ENCODE results near the gene RTN4RL1.

RTN4RL1 gene

GRCh38 chr17:2025220-2025621 lies at the start of gene RTN4RL1:
TSS of gene RTN4RL1 (minus strand) at chr17:2025334. CDS start at chr17:2024865, 469 bp downstream.
- peak; percentile 81 for DNase-seq

DNA sequence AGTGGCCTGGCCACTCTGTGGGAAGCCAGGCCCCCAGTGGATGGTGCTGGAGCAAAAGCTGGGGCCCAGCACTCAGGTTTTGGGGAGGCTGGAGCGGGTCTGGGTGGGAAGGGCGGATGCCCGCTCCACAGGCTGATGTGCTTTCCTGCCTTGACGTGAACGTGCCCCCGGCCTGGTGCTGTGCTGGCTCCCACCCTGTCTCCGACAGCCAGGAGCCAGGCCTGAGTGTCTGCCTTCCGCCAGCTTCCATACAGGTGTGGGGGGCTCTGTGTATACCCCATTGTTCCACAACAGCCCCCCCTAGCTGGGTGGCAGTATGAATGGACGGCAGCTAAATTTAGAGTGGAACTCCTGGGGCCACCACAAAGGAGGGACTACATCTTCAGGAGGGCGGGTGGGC lies 49.8 kb upstream of the RTN4RL1 start:
- no peak for DNase-seq

DNA sequence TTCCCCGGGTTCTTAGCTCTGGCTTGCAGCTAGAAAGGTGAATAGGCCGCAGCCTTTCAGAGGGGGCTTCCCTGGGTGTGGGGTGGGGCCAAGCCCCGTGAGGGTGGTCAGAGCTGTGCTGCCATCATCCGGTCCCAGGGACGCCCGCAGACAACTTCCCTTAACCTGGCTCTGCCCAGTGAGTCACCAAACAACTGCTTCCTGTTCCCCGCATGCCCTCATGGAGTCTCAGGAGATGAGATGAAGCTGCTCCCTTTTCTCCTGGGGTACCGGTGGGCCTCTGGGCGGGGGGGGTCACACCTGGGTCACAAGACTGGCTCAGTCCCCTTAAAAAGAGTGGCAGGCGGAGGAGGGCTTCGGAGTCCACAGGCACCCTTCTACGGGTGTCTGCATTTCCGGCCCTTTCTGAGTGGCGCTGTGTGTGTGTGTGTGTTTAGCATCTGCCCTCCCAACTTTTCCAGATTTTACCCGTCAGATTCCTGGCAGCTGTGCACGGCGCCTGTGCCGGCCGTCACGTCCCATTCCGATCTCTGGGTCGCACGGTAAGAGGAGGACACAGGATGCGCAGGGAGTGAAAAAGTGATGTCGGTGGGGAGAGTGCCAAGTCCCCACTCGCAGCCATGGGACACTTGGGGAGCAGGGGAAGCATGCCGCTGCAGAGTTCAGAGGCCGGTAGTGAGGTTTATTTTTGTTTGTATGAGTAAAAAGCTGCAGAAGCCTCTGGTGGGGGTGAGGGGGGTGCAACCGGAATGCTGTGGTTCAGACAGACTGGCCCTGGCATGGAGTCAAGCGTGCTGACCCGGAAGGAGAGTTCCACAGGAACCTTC lies 46.5 kb upstream of the RTN4RL1 start:
- DNase-seq = no peak

DNA sequence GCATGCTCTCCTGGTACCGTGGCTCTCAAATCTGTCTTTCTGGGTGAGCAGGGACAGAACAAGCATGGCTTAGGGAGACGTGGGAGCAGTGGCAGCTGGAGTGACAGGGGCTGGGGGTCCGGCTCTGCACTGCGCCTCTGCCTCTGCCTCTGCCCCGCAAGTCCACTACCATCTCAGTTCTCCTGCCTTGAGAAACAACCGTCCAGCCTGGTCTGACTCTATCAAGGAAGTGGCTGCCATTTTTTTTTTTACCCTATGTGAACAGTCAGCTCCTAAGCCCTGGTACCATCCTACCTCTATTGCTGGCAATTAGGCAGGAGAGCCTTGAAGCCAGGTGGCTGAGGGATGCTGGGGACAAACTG lies 45.9 kb upstream of the RTN4RL1 start:
- no peak for DNase-seq

- DNase-seq = peak; percentile 27
Measured at GRCh38 chr17:2070241-2071023, 45.3 kb upstream of the RTN4RL1 start.

- no peak for DNase-seq
Measured at GRCh38 chr17:2068519-2069051, 43.5 kb upstream of the RTN4RL1 start.

- DNase-seq = no peak
Measured at GRCh38 chr17:2068031-2068518, 42.9 kb upstream of the RTN4RL1 start.

DNA sequence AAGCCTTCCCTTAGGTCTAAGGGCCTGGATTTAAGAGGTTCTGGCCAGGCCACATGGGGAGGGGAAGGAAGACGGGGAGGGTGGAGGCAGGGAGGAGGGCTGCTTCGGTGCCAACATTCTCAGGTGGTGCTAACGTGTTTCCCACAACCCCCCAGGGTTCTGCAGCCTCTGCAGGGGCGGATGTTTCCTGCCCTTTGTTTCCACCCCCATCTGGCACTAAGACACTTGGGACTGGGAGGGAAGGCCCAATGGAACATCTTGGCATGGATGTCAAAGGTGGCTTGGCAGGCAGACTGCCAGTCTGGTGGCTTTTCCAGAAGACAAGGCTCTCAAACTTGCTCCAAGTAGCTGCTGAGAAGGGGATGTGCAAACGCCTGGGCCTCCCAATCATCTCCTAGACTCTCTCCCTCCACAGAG lies 42.5 kb upstream of the RTN4RL1 start:
- no peak for DNase-seq

DNA sequence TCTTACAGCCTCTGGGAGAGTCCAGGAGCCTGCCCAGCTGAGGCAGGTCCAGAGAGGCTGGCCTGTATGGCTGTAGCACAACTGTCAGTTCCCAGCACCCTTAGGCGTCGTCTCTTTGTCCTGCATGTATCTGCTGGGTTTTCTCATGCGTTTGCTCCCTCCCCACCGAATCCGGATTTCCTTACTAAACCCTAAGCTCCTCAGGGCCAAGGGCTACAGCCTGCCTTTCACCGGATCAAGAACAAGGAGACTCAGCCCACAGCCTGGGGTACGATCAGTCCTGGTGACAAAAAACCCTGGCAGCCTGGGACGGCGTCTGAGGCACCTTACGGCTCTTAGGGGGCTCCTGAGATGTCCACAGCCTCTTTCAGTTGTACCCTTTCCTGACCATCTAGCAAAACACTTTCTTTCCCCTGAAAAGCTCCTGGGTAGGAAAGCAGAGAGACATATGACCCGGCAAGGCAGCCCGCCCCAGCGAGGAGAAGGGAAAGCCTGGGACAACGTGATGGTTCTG lies 42.0 kb upstream of the RTN4RL1 start:
- DNase-seq = no peak

- no peak for DNase-seq
Measured at GRCh38 chr17:2065949-2066400, 40.8 kb upstream of the RTN4RL1 start.

DNA sequence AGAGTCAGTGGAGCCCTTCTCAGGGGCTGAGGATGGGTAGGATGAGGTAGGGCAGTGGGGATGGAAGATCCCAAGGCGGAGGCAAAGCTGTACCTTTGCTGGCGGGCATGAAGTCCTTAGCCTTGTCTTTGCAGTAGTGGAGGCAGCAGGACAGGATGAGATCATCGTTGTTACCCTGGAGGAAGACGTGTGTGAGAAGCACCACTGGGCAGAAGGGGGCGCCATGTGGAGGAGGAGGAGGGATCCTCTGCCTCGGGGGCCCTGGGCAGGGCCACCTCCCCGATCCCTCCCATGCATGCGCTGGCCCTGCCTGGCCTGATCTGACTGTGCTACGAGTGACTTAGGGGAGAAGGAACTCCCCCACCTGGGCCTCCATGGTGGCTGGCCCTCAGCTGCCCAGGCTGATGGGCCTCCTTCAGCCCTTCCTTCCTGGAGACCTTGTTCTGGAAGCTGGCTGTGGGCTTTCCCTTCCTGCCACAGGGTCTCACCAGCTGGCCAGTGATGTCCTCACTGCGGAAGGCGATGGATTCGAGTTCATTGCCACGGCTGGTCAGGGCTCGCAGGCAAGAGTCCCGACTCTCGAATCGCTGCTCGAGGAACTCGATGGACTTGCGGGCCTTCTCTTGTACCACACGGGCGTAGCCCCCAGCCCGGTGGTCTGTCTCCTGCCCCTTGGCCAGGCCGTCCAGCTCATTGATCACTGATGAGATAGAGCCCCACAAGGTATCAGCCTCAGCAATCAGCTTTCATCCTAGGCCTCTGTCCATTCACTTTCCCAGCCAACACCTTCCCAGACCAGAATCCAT lies 40.0 kb upstream of the RTN4RL1 start:
- DNase-seq = peak; percentile 30

DNA sequence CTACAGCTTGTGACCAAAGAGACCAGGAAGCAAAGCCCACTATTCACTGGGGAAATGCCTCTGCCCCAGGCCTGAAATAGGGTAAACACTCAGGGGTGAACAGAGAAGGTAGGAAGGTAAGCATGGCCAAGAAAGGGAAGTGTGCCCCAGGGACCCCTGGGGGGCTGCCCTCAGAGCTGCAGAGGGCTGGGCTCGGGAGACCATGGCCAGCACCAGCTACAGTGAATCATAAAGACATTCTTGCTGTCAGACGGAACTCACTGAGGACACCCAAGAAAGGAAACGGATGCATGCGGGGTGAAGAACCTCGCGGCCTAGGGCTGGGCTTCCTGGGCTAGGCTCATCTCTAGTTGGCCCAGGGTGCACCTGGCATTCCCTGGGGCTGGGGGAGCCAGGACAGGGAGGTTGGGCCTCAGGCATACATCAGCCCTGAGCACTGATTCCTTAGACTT lies 39.4 kb upstream of the RTN4RL1 start:
- DNase-seq = no peak

DNA sequence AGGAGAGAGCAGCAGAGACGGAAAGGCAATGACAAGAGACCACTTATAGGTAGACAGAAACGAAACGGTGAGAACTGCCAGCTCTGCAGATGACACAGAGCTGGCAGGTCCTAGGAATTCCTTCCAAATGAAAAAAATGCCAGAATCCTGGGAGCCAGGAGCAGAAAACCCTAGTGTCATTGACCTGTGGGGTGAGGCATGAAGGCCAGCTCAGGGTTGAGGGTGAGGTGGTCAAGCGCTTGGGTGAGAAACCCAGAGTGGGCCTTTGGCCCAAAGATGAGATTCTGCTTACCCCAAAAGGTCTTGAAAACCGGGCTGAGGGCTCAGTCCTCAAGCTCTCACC lies 39.0 kb upstream of the RTN4RL1 start:
- DNase-seq = no peak

- DNase-seq = no peak
Measured at GRCh38 chr17:2063261-2064146, 38.4 kb upstream of the RTN4RL1 start.

- no peak for DNase-seq
Measured at GRCh38 chr17:2062571-2063183, 37.5 kb upstream of the RTN4RL1 start.

DNA sequence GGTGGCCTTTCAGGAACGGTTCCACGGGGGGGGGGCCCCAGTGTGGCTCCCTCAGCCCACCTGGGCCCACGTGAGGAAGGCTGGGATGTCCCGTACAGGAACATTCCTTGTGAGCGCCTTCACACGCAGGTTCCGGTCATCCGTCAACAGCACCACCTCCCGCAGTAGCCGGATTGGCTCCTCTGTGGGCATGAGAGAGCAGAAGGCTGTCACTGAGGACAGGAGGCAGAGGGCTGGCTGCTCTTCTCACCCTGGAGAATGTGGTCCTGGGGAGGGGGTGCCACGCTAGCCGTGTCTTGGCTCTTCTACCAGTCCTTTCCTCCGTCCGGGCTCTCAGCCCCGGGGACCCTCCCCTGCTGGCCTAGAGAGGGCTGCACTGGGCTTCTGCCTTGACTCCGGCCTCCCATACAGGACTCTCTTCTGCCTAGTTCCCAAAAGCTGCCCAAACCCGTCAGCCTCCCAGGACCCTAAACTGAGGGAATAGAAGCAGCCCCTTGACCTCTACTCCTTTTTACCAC lies 36.4 kb upstream of the RTN4RL1 start:
- no peak for DNase-seq

- no peak for DNase-seq
Measured at GRCh38 chr17:2060681-2061440, 35.7 kb upstream of the RTN4RL1 start.

DNA sequence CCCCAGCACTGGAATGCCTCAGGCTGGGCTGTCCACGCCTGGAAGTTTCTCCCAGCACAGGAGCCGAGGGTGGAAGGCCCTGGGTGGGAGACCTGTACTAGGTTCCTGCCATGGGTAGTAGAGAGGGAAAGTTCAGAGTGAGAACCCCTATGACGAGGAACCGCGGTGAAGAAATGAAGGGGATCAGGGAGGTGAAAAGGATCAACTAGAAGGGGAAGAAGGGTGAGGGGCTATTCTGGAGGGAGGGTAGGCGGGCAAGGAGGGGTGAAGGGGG lies 35.2 kb upstream of the RTN4RL1 start:
- no peak for DNase-seq

GRCh38 chr17:2059547-2060384 lies 34.6 kb upstream of the RTN4RL1 start:
- no peak for DNase-seq
